Non-pigmented ciliary epithelial cell (primary cell): Measurements from ENCODE around the gene FCRL6.

ENCODE experiments used
- DNase-seq: peaks from one replicate; pipeline ENCODE4 v3.0.0-alpha.2; 2010; ENCODE audit warnings: low read depth

The FCRL6 gene

DNA sequence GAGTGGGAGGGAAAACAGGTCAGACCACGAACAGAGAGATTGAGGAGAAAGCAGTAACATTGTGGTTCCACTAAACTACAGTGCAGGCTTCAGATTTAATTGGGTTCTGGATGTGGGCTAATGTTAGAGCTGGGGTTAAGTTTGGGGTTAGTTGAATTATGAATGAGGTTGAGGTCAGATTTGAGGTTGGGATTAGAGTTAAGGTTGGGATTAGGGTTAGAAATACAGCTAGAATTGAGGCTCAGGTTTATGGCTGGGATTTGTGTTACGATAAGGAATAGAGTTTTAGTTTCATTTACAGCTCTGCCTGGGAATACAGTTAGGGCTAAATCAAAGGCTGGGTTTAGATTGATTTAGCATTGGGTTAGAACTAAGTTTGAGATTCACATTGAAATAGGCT, 62.1 kb downstream of the FCRL6 start:
- DNase-seq, result no peak
